GM21360 (cell line): ENCODE measurements around the gene UQCRQ.
"Not testable (repeated sequence)": the region's sequence is repeated elsewhere in the genome, so short reads cannot be mapped to it uniquely, and the experiment has no call there.

Source experiments
- ATAC-seq: cut with Tn5 transposase; IDR thresholded peaks from one replicate; pipeline ENCODE4 v1.9.1; 2021; ENCODE audit warnings: mild to moderate bottlenecking, moderate library complexity; ENCODE audit not compliant: unreplicated experiment

The UQCRQ gene

DNA sequence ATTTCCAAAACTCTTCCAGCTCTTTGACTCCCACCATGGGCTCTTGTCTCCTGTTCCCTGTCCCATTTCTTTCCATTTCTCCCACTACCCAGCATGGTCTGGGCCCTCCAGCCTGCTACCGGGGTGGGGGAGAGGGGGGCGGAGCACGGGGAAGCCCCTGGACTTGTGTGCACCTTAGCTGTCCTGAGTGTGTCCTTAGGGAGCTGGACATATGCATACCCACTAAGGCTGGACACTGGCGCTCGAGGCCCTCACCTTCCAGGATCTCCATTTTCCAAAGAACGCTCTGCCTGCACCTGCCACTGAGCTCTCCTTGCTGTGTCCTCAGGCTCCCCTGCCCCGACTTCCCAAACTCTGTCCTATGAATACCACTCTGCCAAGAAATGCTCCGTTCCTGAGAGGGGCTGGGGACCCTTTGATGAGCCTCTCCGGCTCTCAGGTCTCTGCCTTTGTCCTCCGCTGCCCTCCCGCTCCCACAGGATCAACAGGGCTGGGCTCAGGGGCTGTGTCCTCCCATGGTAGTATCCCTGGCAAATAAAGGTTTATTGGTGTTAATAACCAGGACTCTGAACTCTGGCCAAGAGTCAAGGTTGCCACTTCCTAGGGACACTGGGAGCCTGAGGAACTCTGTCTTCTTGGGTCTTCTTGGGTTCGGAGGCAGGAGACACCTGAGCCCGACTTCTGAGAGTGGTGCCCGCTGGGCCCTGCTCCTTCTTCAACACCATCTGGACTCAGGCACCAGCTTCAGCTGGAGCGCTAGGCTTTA lies 35.2 kb upstream of the UQCRQ start:
- no peak for ATAC-seq

DNA sequence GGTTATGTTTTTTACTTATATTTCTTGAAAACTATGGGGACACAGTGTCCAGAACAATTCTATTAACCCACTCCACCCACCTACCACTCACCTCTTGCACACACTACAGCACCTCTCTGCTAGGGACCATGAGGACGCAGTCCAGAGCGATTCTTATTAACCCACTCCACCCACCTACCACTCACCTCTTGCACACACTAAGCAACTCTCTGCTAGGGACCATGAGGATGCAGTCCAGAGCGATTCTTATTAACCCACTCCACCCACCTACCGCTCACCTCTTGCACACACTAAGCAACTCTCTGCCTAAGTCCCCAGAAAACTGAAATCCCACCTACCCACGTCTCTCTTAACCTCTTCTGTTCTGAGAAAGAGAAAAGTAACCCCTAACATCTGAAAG lies 33.8 kb upstream of the UQCRQ start:
- ATAC-seq, result no peak

DNA sequence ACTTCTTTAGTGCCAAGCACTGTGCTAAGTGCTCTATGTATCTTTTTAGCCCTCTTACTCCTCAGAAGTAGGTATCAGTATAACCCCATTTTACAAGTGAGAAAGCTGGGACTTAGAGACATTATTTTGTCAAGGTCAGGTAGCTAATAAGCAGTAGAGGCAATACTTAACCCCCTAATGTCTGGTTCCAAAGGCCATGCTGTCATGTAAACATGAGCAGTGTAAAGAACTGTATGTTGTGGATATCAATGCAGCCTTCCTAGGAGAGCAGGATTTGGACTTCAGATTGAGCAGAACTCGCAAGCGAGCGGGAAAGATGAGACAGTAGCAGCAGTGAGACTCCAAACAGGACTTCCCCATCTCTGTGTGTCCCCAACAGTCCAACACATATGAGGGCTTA lies 32.4 kb upstream of the UQCRQ start:
- no peak for ATAC-seq

DNA sequence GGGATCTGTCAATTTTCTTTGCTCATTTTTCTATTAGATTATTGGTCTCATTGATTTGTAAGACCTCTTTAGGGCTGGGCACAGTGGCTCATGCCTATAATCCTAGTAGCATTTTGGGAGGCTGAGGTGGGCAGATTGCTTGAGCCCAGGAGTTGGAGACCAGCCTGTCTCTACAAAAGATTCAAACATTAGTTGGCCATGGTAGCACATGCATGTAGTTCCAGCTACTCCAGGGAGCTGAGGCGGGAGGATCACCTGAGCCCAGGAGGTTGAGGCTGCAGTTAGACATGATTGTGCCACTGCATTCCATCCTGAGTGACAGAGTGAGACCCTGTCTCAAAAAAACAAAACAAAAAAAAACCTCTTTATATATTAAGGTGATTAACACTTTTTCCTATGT lies 29.6 kb upstream of the UQCRQ start:
- no peak for ATAC-seq

DNA sequence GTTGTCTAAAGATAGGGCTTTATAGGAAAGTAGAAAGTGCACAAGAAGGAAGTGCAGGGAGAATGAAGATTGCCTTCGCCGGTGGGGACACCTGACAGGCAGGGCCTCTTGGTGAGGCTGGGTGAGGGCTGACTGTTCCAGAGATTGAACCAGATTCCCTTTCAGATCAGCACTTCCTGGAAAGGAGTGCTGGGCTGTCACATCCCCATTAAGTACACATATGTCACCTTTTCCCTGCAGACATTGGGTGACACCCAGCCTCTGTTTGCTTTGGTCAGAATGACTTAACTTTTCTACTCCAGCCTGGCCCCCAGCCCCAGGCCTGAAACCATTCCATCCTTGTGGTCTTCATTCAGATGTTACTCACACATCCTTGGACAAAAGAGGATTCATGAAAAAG lies 28.6 kb upstream of the UQCRQ start:
- ATAC-seq, result no peak

DNA sequence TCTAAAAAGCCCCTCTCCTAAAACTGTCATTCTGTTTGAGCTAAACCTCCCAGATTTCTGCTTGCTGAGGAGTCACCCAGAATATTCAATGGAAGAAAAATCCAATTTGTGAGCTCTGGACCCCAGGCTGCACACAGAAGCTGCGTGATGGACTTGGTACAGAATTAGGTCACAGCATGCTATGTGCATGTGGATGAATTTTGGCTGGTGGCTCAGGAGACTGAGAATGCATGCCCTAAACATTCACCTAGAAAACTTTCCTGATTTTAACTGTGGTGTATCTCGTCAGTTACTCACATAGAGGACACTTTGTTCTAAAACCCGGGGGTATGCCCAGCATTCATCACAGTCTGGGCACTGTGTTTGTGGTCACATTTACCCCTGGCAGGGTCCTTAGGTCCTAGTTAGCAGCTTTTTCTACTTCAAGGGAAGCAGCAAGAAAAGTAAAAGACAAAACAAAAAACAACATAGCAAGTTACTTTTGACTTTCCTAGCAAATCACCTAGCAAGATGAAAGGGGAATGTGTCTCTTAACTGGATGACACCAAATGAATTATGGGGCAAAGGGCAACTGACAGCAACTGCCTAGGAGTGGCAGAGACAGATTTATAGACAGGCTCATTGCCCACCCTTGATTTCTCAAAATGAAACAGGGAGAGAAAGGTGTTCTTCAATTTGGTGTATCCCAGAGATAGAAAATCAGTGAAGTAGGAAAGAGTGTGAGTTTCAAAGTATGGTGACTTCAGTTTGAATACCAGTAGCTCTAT lies 27.7 kb upstream of the UQCRQ start:
- no peak for ATAC-seq

DNA sequence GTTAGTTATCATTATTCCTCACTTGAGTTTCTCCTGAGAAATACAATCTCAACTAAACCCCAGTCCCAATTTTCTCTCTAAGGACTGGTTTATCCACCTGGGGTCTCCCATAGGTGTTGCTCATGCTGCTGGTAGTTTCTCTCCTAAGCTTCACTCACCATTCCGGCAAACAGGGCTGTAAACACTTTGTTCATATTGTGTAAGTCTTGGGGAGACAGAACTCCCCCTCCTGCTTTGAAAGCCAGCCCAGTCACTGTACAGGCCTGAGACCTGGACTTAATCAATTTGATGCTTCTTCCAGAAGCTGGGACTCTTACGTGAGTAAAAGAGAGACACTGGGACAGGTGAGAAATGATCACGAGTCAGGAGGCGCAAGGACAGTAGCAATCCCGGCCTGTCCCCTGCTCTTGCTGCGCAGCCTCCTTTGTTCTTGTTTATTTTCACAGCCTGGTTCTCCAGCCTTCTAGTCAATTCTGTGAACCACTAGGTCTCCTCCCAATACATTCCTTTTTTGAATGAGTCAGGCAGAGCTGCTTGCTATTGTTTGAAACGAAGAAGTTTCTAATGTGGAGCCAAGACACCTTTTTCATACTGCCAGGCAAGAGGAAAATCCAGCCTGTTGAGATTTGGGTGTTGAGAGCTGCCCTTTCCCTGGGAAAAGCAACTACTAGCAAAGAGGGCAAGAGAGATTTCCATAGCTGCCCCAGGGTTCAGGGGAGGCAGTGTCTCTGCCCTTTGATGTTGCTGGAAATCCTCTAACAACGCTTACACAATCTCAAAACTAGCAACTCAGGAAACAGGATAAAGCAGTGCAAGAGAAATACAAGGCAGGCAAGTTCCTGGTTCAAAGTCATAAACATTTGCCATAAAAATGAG lies 26.8 kb upstream of the UQCRQ start:
- no peak for ATAC-seq

DNA sequence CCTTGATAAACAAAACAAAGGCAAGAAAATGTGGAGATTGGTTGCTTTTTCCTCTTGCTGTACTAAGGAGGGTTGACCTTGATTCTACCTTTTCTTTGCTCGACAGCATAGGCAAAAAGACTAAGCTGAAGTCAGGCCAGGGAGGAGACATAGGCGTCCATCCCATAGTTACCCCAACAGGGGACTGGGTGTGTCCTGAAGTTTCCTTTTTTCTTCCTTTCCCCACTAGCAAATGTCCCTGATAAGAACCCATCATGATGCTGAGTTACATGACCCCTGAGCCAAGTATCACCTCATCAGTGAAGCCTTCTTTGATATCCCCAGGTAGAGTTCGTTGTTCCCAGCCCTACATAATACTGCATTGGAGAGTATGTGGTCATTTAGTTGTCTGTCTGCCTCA lies 26.1 kb upstream of the UQCRQ start:
- no peak for ATAC-seq

DNA sequence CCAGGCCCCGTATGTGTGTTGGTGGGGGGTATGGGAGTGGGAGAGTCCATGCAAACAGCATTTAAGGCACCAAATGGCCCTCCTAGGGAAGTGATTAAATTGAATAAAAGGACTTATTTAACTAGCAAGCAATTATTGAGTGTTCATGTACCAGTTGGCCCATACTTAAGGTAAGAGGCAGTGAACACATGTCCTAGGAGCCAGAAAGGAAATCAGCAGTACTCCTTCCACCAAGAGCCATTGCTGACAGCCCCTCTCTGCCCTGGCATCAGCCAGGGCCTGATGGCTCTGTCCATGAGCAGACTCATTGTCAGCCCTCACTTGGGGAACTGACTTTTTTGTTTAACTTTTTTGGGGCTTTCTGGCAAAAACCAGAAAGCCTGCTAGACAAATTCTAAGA lies 25.5 kb upstream of the UQCRQ start:
- ATAC-seq, result no peak

DNA sequence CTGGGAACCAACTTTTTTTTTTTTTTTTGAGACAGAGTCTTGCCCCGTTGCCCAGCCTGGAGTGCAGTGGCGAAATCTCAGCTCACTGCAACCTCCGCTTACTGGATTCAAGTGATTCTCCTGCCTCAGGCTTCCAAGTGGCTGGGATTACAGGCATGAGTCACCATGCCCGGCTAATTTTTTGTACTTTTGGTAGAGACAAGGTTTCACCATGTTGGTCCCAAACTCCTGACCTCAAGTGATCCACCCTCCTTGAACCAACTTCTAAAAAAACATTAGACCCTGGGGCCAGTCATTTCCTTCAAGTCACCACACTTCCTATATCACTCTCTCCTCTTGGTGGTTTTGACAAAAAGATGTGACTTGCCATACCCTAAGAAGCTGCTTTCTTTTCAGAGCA lies 25.1 kb upstream of the UQCRQ start:
- ATAC-seq, result no peak

DNA sequence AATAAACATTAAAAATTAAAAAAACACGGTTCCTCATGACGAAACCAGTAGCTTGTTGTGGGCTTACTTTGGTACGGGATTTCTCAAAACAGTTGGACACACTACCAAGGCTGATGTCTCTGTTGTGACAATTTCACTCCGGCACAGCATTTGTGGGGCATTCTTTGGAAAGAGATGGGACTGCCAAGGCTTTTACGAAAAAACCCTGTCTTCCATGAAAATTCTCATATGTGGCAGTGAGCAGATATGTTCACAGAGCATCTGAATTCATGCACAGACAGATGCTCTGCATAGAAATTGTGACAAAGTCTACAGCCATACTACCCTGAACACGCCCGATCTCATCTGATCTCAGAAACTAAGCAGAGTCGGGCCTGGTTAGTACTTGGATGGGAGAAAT lies 18.2 kb upstream of the UQCRQ start:
- ATAC-seq, result no peak

DNA sequence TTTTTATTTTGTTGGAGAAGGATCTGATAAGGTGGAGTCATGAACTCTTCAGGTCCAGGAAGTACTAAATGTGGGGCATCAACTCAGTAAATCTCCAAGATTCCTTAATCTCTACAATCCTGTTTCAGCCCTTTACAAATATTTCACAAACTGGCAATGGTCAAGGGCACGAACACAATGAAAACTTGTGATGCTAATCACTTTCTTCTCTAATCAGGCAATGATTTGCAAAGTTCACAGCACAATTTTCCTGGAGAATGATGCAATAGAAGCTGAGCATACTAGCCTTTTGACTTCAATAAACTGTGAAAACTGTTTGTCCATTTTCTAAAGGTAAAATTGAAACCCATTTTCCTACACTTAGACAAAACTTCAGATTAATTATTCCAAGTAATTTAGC lies 17.1 kb upstream of the UQCRQ start:
- no peak for ATAC-seq

DNA sequence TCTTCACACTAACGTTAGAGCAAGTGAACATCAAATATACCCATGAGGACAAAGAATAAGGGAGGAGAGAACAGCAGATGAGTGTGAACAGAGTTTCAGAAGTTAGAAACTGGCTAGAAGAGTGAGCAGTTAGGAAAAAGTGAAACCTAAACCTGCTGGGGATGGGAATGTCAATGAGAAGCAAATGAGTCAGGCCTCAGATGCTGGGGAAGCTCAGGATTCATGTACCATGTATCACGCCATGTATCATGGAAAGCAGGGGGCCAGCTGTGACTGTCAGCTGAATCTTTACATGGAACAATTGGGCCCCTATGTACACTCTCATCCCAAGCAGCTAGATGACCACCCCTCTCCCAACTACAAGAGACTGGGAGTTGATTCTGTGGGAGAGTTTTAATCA lies 16.4 kb upstream of the UQCRQ start:
- no peak for ATAC-seq

DNA sequence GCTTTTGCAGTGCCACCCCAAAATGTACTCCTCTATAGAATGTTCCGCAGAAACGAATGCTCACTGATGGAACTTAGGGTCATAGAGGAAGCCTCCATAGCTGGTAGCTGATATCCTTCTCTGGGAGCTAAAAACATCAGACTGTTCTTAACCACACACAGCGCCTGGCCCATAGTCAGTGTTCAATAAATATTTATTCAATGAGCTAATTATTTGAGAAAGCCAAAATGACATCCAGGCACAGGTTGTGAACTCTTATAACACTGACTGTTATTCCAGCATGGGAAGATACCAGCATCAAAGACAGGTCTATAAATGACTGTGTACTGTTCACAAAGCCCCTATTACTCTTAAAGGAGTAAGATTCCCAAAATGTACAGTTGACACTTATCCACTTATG lies 13.1 kb upstream of the UQCRQ start:
- no peak for ATAC-seq

DNA sequence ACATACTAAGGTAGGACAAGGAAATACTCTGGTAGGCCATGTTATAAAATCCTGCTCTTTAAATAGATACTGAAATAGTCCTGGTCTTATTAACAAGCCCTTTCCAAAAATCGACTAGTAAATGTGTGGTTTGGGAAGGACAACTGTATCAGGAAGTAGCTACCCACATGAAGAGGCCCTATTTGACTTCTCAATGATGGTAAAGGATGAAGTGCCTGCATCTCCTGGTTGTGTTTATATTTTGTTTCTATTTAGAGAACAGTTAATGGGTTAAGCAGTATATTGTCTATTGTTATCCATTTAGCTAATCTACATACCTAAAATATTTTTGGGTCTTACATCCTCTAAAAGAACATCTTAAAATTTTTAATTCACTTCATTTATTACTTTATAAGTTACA lies 12.7 kb upstream of the UQCRQ start:
- ATAC-seq, result no peak

DNA sequence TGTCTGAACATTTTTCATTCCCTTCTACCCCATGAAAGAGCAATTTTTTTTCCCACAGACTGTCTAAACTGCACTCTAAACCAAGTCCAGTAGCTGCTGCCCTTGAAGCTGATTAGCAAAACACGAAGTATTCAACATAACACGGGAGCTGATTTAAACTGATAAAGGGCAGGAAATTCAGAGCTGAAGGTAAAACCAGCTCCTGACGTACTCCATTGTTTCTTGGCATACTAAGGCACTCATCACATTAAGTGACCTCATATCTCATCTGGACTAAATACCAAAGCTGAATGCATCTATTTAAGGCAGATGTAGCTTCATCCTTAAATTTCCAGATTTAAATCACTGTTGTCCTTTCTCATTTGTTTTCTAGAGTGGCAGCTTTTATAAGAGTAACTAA lies 12.1 kb upstream of the UQCRQ start:
- ATAC-seq, result no peak

DNA sequence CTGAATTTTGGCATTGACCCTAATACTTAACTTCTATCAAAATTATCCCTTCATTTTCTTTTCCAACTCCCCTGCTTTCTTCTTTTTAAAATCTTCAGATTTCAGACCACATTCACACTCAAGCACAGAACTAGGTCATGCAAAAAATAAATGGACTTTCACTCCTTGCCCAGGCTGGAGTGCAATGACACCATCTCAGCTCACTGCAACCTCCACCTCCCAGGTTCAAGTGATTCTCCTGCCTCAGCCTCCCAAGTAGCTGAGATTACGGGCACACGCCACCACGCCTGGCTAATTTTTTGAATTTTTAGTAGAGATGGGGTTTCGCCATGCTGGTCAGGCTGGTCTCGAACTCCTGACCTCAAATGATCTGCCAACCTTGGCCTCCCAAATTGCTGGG lies 11.4 kb upstream of the UQCRQ start:
- ATAC-seq, result not testable (repeated sequence)

DNA sequence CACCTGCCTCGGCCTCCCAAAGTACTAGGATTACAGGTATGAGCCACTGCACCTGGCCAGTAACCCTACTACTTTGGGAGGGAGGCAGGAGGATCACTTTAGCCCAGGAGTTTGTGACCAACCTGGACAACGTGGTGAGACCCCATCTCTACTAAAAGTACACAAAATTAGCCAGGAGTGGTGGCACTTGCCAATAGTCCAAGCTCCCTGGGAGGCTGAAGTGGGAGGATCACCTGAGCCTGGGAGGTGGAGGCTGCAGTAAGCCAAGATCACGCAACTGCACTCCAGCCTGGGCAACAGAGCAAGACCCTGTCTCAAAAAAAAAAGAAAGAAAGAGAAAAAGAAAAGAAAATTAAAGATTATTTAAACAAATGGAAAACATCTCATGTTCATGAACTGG lies 10.4 kb upstream of the UQCRQ start:
- ATAC-seq, result no peak

DNA sequence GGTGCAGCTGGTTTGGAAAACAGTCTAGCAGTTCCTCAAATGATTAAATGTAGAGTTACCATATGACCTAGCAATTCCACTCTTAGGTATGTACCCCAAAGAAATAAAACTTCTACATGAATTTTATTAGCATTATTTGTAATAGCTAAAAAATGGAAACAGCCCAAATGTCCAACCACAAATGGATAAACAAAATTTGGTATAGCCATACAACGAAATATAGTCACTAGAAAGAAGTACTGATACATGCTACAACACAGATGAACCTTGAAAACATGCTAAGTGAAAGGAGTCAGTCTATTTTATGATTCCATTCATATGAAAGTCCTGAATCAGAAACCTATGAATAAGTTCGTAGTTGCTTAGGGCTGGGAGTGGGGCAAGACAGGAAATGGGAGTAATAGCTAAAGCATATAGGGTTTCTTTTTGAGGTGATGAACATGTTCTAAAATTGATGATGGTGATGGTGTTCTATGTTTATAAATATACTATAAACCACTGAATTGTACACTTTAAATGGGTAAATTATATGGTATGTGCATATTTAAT lies 6.5 kb upstream of the UQCRQ start:
- ATAC-seq, result no peak

DNA sequence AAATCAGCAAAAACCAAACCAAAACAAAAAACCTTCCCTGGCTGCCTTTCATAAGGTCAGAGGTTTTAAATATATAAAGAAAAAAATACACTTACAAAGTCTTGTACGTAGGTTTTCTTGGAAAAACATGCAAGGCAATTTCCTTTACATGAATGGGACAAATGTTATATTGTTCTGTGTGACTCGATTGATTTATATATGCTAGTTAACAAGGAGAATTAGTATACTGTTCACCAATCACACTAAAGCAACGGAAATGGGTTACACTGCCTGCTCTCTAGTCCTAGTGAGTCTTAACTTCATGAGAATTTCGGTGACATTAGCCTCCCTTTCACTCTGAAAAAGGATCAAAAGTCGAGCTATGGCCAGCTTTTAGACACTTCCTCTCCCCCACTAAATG lies 5.7 kb upstream of the UQCRQ start:
- no peak for ATAC-seq

DNA sequence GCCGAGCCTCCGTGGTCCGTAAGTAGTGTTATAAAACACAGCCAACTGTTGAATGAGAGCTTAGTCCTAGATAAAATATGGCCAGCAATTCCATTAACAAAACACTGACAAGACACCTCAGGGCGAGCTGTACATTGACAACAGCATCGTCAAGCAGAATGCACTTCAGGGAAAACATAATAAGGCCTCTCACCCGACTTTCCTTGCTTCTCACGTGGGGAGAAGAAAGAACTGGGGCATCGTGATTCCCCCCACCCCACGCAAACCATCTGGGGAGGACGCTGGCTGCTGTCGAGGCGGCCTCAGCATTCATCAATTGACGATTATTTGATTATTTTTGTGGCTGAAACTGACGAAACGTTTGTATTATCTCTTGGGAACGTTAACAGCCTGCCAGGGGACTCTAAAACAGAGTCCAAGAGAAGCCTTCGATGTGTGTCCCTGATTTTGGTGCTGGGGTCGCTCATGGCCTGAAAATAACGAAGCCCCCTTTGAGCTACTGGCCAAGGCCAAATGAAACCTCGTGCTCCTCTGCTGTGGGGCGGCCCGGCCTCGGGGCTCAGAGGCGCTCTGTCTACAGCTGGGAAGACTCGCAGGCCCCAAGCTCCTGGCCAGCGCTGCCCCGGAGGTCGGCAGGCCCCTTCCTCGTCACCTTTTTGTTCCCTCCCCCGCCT lies 637 bp upstream of the UQCRQ start:
- ATAC-seq, result no peak
